SIG-M5 treated with dmso at 0.1 percent for 504 hours (cell line): ENCODE results near the gene CHST8.
"Not testable (repeated sequence)": the region's sequence is repeated elsewhere in the genome, so short reads cannot be mapped to it uniquely, and the experiment has no call there.

Experiments
- DNase-seq: peaks from one replicate; lab custom pipeline; 2025; ENCODE audit not compliant: unreplicated experiment; lab: John Stamatoyannopoulos, UW

CHST8 gene

GRCh38 chr19:33621811-33622504 is at the start of gene CHST8:
Gene CHST8 (plus strand): TSS chr19:33621953. CDS start chr19:33689262, 67,309 bp downstream.
- no peak for DNase-seq

GRCh38 chr19:33572929-33573328 is 48.8 kb upstream of the CHST8 start:
- DNase-seq: no peak

GRCh38 chr19:33574824-33575223 is 46.9 kb upstream of the CHST8 start:
- no peak for DNase-seq

- DNase-seq: no peak
Observed at GRCh38 chr19:33578697-33579096, 43.1 kb upstream of the CHST8 start.

GRCh38 chr19:33580026-33580644 is 41.6 kb upstream of the CHST8 start:
- DNase-seq: no peak

GRCh38 chr19:33580645-33581037 is 41.1 kb upstream of the CHST8 start:
- DNase-seq: no peak

GRCh38 chr19:33582914-33583313 is 38.8 kb upstream of the CHST8 start:
- no peak for DNase-seq

GRCh38 chr19:33587150-33587549 is 34.6 kb upstream of the CHST8 start:
- no peak for DNase-seq

- DNase-seq: no peak
Observed at GRCh38 chr19:33590224-33590623, 31.5 kb upstream of the CHST8 start.

- no peak for DNase-seq
Observed at GRCh38 chr19:33595783-33596182, 26.0 kb upstream of the CHST8 start.

GRCh38 chr19:33601583-33601982 is 20.2 kb upstream of the CHST8 start:
- DNase-seq: no peak

- DNase-seq: no peak
Observed at GRCh38 chr19:33602576-33603204, 19.1 kb upstream of the CHST8 start.

GRCh38 chr19:33603377-33603776 is 18.4 kb upstream of the CHST8 start:
- no peak for DNase-seq

- no peak for DNase-seq
Observed at GRCh38 chr19:33604651-33605050, 17.1 kb upstream of the CHST8 start.

- DNase-seq: not testable (repeated sequence)
Observed at GRCh38 chr19:33605803-33606295, 15.9 kb upstream of the CHST8 start.

- DNase-seq: no peak
Observed at GRCh38 chr19:33606556-33606955, 15.2 kb upstream of the CHST8 start.

- DNase-seq: no peak
Observed at GRCh38 chr19:33609353-33609752, 12.4 kb upstream of the CHST8 start.

GRCh38 chr19:33610588-33610987 is 11.2 kb upstream of the CHST8 start:
- DNase-seq: no peak

GRCh38 chr19:33612928-33613619 is 8.7 kb upstream of the CHST8 start:
- DNase-seq: no peak

GRCh38 chr19:33613620-33614000 is 8.1 kb upstream of the CHST8 start:
- DNase-seq: no peak

- no peak for DNase-seq
Observed at GRCh38 chr19:33616346-33616745, 5.4 kb upstream of the CHST8 start.

- no peak for DNase-seq
Observed at GRCh38 chr19:33616857-33617256, 4.9 kb upstream of the CHST8 start.
